ENCODE results near the gene TNF. TPM values are rescaled to one million over a fixed set of nuclear protein-coding genes. Genes with fewer than 3 reads are reported as not detected.

Gene TNF
- total RNA-seq, 2 experiments from 2014 or later, result 46.5 to 47.1 TPM

GRCh38 chr6:31560697-31561058, 14.7 kb upstream of the TNF start:
- CTCF ChIA-PET, result interaction anchor here (3.0 to 23.4 kb wide), 6 partner anchors 10 to 38 kb away, joined by 14 to 497 read pairs (median 21); partner anchors contain the start of genes LTA, LTB, NCR3 and TNF
- H3K36me3 Mint-ChIP-seq (ENCODE audit: low read depth), result peaks cover 64% of the 10 kb centered on the region

DNA sequence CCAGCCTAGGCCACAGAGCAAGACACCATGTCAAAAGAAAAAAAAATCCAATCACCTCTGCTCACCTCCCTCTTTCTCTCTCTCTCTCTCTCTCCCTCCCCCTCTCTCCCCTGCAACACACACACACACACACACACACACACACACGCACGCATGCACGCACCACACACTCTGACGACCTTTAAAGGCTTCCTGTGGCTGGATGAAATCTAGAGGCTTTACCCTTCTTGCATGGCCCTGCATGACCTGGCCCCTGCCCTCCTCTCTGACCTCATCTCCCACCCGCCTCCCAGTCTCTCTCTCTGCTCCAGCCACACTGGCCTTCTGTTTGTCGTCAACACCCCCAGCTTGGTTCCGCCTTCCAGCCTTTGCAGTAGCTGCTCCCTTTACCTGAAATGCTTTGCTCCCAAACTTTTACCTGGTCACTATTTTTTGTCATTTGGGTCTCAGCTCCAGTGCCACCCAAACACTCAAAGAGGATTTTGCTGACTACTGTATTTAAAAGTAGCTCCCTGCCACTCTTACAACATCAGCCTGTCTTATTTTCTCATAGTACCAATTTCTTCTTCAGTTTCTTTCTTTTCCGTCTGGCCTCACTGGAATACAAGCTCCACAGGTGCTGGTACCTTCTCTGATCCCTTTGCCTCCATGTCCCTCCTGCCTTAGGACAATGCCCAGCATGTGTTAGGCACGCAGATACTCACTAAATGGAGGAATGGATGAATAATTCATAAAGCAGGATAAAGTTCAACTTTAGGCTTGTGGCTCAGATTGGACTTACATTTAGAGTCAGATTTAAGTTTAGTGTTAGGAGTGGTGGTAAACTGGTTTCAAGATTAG, 7.6 kb upstream of the TNF start:
- ChIA-PET CTCF (interaction anchor here (0.7 to 6.7 kb wide), 9 partner anchors 10 to 93 kb away, joined by 3 to 60 read pairs (median 9); partner anchors contain the start of genes C6orf47, LST1, LTB and NCR3), POLR2A (interaction anchor here (0.5 to 1.9 kb wide), 4 partner anchors 8 to 370 kb away, joined by 3 to 4 read pairs (median 4); partner anchors contain the start of gene LTB)
- H3K27ac Mint-ChIP-seq, result peak overlapping the region; percentile 75
- H3K27me3 Mint-ChIP-seq, result peaks cover 27% of the 10 kb centered on the region
- H3K36me3 Mint-ChIP-seq (ENCODE audit: low read depth), result peaks cover 25% of the 10 kb centered on the region
- H3K9me3 Mint-ChIP-seq, result no peaks in the 10 kb centered on the region
- H3K4me3 Mint-ChIP-seq, result peak overlapping the region; percentile 3
- H3K4me1 Mint-ChIP-seq, result peaks cover 71% of the 10 kb centered on the region
- peak; percentile 27 for DNase-seq

More at GRCh38 chr6:31560697-31561058, 14.7 kb upstream of the TNF start:
- H3K27ac Mint-ChIP-seq, result no peak overlapping the region
- H3K4me1 Mint-ChIP-seq, result peaks cover 77% of the 10 kb centered on the region
- H3K9me3 Mint-ChIP-seq, result no peaks in the 10 kb centered on the region
- H3K27me3 Mint-ChIP-seq, result peaks cover 26% of the 10 kb centered on the region
- POLR2A ChIA-PET, result interaction anchor here (0.9 kb wide), 1 partner anchor 15 kb away, joined by 3 read pairs; the partner anchor contains the start of gene TNF
- DNase-seq, result no peak
- peak overlapping the region; percentile 62 for H3K4me3 Mint-ChIP-seq

DNA sequence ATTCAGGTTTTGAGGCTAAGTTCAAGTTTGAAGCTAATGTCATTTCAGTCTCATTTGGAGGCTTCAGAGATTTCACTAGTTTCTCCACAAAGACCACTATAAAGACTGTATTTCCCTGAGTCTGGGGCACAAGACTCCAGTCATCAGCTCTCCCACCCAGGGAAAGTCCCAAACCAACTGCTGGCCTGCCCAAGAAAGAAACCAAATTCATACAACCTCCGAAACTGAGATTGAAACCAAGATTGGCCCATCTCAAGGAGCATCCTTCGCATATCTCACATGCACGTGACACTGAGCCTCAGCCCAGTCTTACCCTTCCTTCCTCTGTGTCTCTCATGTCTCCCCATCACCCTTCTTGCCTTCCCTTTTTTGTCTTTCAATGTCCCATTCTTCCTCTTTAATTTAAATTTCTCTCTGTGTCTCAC, 6.8 kb upstream of the TNF start:
- DNase-seq, result peak; percentile 87
- ChIA-PET CTCF (interaction anchor here (0.7 to 6.7 kb wide), 9 partner anchors 9 to 92 kb away, joined by 3 to 60 read pairs (median 9); partner anchors contain the start of genes C6orf47, LST1, LTB and NCR3), POLR2A (interaction anchor here (0.5 to 1.9 kb wide), 5 partner anchors 9 to 371 kb away, joined by 3 to 4 read pairs (median 3); partner anchors contain the start of gene LTB)
- H3K4me1 Mint-ChIP-seq, result peaks cover 74% of the 10 kb centered on the region
- peak overlapping the region; percentile 3 for H3K4me3 Mint-ChIP-seq
- H3K36me3 Mint-ChIP-seq (ENCODE audit: low read depth), result peaks cover 22% of the 10 kb centered on the region
- peak overlapping the region; percentile 75 for H3K27ac Mint-ChIP-seq
- no peaks in the 10 kb centered on the region for H3K9me3 Mint-ChIP-seq
- H3K27me3 Mint-ChIP-seq, result peaks cover 21% of the 10 kb centered on the region

DNA sequence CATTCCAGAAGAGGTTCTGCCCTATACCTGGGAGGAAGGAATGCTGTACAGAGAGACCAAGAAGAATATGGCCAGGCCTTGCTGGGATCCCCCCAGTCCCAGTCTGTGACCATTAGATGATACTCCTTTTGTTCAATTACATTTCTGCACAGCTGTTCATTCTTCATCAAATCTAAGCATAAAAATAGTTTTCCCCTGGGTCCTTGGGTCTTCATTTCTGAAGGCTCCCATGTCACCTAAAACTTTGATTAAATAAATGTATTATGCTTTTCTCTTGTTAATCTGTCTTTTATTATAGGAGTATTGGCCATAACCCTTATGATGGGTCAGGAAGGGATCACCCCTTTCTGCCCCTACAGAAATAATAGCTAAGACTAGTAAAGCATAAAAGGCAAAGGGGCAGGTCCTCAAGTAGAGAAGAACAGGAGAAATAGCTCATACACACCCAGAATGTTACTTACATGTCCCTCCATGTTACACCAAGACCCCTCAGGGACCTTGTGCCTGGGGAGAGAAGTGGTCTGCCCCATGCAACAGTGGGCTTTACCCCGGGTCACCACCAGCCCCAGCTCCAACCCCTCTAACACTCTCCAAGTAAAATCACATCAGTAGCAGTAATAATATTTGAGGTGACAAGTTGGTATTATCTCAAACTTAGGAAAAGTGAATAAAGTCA, 5.4 kb upstream of the TNF start:
- DNase-seq, result no peak
- POLR2A ChIA-PET, result interaction anchor here (0.5 kb wide), 1 partner anchor 257 kb away, joined by 3 read pairs; the partner anchor contains the start of gene HSPA1B
- no peaks in the 10 kb centered on the region for H3K9me3 Mint-ChIP-seq
- CTCF ChIA-PET, result interaction anchor here (0.5 to 6.7 kb wide), 8 partner anchors 10 to 359 kb away, joined by 3 to 60 read pairs (median 11); partner anchors contain the start of genes LST1, LTB, NCR3 and NFKBIL1
- no peak overlapping the region for H3K27ac Mint-ChIP-seq
- no peak overlapping the region for H3K4me3 Mint-ChIP-seq
- H3K4me1 Mint-ChIP-seq, result peaks cover 82% of the 10 kb centered on the region
- H3K27me3 Mint-ChIP-seq, result peaks cover 14% of the 10 kb centered on the region
- peaks cover 20% of the 10 kb centered on the region for H3K36me3 Mint-ChIP-seq (ENCODE audit: low read depth)

DNA sequence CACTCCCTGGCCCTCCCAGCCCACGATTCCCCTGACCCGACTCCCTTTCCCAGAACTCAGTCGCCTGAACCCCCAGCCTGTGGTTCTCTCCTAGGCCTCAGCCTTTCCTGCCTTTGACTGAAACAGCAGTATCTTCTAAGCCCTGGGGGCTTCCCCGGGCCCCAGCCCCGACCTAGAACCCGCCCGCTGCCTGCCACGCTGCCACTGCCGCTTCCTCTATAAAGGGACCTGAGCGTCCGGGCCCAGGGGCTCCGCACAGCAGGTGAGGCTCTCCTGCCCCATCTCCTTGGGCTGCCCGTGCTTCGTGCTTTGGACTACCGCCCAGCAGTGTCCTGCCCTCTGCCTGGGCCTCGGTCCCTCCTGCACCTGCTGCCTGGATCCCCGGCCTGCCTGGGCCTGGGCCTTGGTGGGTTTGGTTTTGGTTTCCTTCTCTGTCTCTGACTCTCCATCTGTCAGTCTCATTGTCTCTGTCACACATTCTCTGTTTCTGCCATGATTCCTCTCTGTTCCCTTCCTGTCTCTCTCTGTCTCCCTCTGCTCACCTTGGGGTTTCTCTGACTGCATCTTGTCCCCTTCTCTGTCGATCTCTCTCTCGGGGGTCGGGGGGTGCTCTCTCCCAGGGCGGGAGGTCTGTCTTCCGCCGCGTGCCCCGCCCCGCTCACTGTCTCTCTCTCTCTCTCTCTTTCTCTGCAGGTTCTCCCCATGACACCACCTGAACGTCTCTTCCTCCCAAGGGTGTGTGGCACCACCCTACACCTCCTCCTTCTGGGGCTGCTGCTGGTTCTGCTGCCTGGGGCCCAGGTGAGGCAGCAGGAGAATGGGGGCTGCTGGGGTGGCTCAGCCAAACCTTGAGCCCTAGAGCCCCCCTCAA, 3.1 kb upstream of the TNF start, which contains the start of gene LTA:
LTA (plus strand) TSS at position 249 of the 871 bp plus-strand sequence; CDS start at position 703, 454 bp downstream.
- Mint-ChIP-seq H3K4me1 (peaks cover 97% of the 10 kb centered on the region), H3K9me3 (no peaks in the 10 kb centered on the region), H3K36me3 (ENCODE audit: low read depth) (peaks cover 32% of the 10 kb centered on the region), H3K27me3 (peaks cover 6% of the 10 kb centered on the region), H3K4me3 (peak within 1 kb of the TSS; percentile 90), H3K27ac (peak within 1 kb of the TSS; percentile 96)
- ChIA-PET CTCF (interaction anchor here (1.0 to 18.9 kb wide), 9 partner anchors 10 to 25 kb away, joined by 3 to 576 read pairs (median 23); partner anchors contain the start of genes ATP6V1G2, LST1, LTB and NCR3), POLR2A (no interaction called here)
- DNase-seq, result peak; percentile 75

GRCh38 chr6:31573239-31574105, 1.9 kb upstream of the TNF start:
- DNase-seq, result no peak
- H3K27me3 Mint-ChIP-seq, result peaks cover 6% of the 10 kb centered on the region
- H3K9me3 Mint-ChIP-seq, result no peaks in the 10 kb centered on the region
- peaks cover 38% of the 10 kb centered on the region for H3K36me3 Mint-ChIP-seq (ENCODE audit: low read depth)
- ChIA-PET POLR2A (interaction anchor here (2.0 kb wide), 1 partner anchor 24 kb away, joined by 15 read pairs; no protein-coding TSS in a partner anchor), CTCF (interaction anchor here (1.2 to 18.9 kb wide), 5 partner anchors 22 to 79 kb away, joined by 4 to 576 read pairs (median 20); partner anchors contain the start of genes ATP6V1G2, DDX39B, LST1 and LTB)
- H3K4me3 Mint-ChIP-seq, result peak overlapping the region; percentile 90
- peak overlapping the region; percentile 96 for H3K27ac Mint-ChIP-seq
- H3K4me1 Mint-ChIP-seq, result peaks cover 94% of the 10 kb centered on the region

GRCh38 chr6:31574106-31575061, 981 bp upstream of the TNF start:
- peaks cover 48% of the 10 kb centered on the region for H3K36me3 Mint-ChIP-seq (ENCODE audit: low read depth)
- peak overlapping the region; percentile 59 for H3K27ac Mint-ChIP-seq
- H3K9me3 Mint-ChIP-seq, result no peaks in the 10 kb centered on the region
- H3K4me3 Mint-ChIP-seq, result peak overlapping the region; percentile 90
- CTCF ChIA-PET, result interaction anchor here (0.7 to 18.9 kb wide), 9 partner anchors 11 to 352 kb away, joined by 3 to 576 read pairs (median 4); partner anchors contain the start of genes ATP6V1G2, DDX39B, LST1 and LTB
- POLR2A ChIA-PET, result interaction anchor here (0.6 to 2.0 kb wide), 9 partner anchors 14 to 256 kb away, joined by 3 to 15 read pairs (median 5); partner anchors contain the start of genes DDX39B, NCR3 and NFKBIL1
- peaks cover 4% of the 10 kb centered on the region for H3K27me3 Mint-ChIP-seq
- DNase-seq, result no peak
- H3K4me1 Mint-ChIP-seq, result peaks cover 94% of the 10 kb centered on the region

GRCh38 chr6:31575952-31576685, 754 bp downstream of the TNF start:
- peaks cover 61% of the 10 kb centered on the region for H3K36me3 Mint-ChIP-seq (ENCODE audit: low read depth)
- CTCF ChIA-PET, result interaction anchor here (1.0 to 18.9 kb wide), 13 partner anchors 8 to 350 kb away, joined by 3 to 576 read pairs (median 9); partner anchors contain the start of genes ATP6V1G2, DDX39B, LST1 and LTB
- H3K9me3 Mint-ChIP-seq, result no peaks in the 10 kb centered on the region
- peaks cover 86% of the 10 kb centered on the region for H3K4me1 Mint-ChIP-seq
- peak overlapping the region; percentile 90 for H3K4me3 Mint-ChIP-seq
- DNase-seq, result no peak
- POLR2A ChIA-PET, result interaction anchor here (0.6 to 2.0 kb wide), 11 partner anchors 11 to 254 kb away, joined by 3 to 15 read pairs (median 5); partner anchors contain the start of genes DDX39B and NCR3
- no peaks in the 10 kb centered on the region for H3K27me3 Mint-ChIP-seq
- peak overlapping the region; percentile 88 for H3K27ac Mint-ChIP-seq

GRCh38 chr6:31576897-31577578, 1.7 kb downstream of the TNF start:
- no peaks in the 10 kb centered on the region for H3K27me3 Mint-ChIP-seq
- ChIA-PET CTCF (interaction anchor here (0.5 to 18.9 kb wide), 11 partner anchors 9 to 158 kb away, joined by 3 to 576 read pairs (median 7); partner anchors contain the start of genes ATP6V1G2, DDX39B, LST1 and LTB), POLR2A (interaction anchor here (0.9 to 1.6 kb wide), 3 partner anchors 10 to 25 kb away, joined by 3 to 5 read pairs (median 4); no protein-coding TSS in a partner anchor)
- peak overlapping the region; percentile 88 for H3K27ac Mint-ChIP-seq
- peaks cover 77% of the 10 kb centered on the region for H3K4me1 Mint-ChIP-seq
- peak overlapping the region; percentile 90 for H3K4me3 Mint-ChIP-seq
- peak; percentile 62 for DNase-seq
- H3K9me3 Mint-ChIP-seq, result no peaks in the 10 kb centered on the region
- peaks cover 68% of the 10 kb centered on the region for H3K36me3 Mint-ChIP-seq (ENCODE audit: low read depth)

All from activated CD4-positive, alpha-beta T cell treated with anti-CD3 and anti-CD28 coated beads, Interleukin-2, amount 10 ng/mL, durations not matched to agents 7 days and 5 days (primary cell).